Mononuclear cell (primary cell): ENCODE measurements around the gene SLC22A3. TPM values are rescaled to one million over a fixed set of nuclear protein-coding genes. Genes with fewer than 3 reads are reported as not detected.
"Not testable (repeated sequence)": the region's sequence is repeated elsewhere in the genome, so short reads cannot be mapped to it uniquely, and the experiment has no call there.

Experiments
- H3K27me3 ChIP-seq: 2 replicates; pipeline ENCODE4 v1.6.0; 2011; ENCODE audit warnings: low read length, control low read depth; ENCODE audit not compliant: insufficient read depth
- H3K4me1 ChIP-seq: 2 replicates; pipeline ENCODE4 v1.5.1; 2011; ENCODE audit warnings: mild to moderate bottlenecking, low read length, control low read depth; ENCODE audit not compliant: insufficient read depth
- H3K4me3 ChIP-seq: 2 replicates; pipeline ENCODE4 v1.5.1; 2011; ENCODE audit warnings: mild to moderate bottlenecking, low read length, moderate library complexity
- H3K9me3 ChIP-seq: 2 replicates; pipeline ENCODE4 v1.5.1; 2011; ENCODE audit warnings: low read depth, mild to moderate bottlenecking, control low read depth, low read length
- total RNA-seq: library from RNA; depleted of rRNA; stranded (reverse); fragments of >200 nt; gene quantifications from one replicate; pipeline ENCODE4 v1.2.3, GENCODE V29; 2012

SLC22A3 gene, protein sequence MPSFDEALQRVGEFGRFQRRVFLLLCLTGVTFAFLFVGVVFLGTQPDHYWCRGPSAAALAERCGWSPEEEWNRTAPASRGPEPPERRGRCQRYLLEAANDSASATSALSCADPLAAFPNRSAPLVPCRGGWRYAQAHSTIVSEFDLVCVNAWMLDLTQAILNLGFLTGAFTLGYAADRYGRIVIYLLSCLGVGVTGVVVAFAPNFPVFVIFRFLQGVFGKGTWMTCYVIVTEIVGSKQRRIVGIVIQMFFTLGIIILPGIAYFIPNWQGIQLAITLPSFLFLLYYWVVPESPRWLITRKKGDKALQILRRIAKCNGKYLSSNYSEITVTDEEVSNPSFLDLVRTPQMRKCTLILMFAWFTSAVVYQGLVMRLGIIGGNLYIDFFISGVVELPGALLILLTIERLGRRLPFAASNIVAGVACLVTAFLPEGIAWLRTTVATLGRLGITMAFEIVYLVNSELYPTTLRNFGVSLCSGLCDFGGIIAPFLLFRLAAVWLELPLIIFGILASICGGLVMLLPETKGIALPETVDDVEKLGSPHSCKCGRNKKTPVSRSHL
- total RNA-seq = not detected

DNA sequence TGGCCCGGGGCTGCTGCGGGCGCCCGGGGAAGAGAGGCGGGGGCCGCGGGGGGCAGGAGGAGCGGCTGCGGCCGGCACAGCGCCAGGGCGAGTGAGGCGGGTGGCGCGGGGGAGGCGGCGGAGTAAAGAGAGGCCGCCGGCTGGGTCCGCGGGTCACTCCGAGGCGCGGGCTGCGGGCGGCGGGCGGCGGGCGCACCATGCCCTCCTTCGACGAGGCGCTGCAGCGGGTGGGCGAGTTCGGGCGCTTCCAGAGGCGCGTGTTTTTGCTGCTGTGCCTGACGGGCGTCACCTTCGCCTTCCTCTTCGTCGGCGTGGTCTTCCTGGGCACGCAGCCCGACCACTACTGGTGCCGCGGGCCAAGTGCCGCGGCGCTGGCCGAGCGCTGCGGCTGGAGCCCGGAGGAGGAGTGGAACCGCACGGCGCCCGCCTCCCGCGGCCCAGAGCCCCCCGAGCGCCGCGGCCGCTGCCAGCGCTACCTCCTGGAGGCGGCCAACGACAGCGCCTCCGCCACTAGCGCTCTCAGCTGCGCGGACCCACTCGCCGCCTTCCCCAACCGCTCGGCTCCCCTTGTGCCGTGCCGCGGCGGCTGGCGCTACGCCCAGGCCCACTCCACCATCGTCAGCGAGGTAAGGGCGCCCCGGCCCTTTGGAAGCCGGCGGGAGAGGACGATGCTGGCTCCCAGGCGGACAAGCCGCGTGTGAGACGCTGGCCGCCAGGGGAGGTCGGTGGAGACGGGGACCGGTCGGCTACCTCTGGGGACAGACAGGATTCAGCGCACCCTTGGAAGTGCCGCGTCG lies at the start of gene SLC22A3:
TSS of gene SLC22A3 (plus strand) at position 156 of the 797 bp plus-strand sequence. CDS start at position 198, 42 bp downstream.
- no peaks in the 10 kb centered on the region for H3K9me3 ChIP-seq
- peaks cover 37% of the 10 kb centered on the region for H3K27me3 ChIP-seq
- no peaks in the 10 kb centered on the region for H3K4me1 ChIP-seq
- H3K4me3 ChIP-seq = no peak within 1 kb of the TSS

DNA sequence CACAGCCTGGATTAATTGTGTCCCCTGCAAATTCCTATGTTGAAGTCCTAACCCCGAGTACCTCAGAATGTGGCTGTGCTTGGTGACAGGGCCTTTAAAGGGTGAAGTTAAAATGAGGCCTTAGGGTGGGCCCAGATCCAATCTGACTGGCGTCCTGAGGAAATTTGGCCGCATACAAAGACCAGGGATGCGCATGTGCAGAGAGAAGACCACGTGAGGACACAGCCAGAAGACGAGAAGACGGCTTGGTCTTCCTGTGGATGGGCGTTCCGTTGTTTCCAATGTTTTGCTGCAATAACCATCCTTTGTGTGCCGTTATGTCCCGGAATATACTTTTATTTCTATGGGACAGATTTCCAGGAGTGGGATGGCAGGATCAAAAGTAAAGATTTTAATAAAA lies 48.6 kb upstream of the SLC22A3 start:
- no peaks in the 10 kb centered on the region for H3K4me1 ChIP-seq
- no peaks in the 10 kb centered on the region for H3K27me3 ChIP-seq
- no peaks in the 10 kb centered on the region for H3K9me3 ChIP-seq
- no peak overlapping the region for H3K4me3 ChIP-seq

DNA sequence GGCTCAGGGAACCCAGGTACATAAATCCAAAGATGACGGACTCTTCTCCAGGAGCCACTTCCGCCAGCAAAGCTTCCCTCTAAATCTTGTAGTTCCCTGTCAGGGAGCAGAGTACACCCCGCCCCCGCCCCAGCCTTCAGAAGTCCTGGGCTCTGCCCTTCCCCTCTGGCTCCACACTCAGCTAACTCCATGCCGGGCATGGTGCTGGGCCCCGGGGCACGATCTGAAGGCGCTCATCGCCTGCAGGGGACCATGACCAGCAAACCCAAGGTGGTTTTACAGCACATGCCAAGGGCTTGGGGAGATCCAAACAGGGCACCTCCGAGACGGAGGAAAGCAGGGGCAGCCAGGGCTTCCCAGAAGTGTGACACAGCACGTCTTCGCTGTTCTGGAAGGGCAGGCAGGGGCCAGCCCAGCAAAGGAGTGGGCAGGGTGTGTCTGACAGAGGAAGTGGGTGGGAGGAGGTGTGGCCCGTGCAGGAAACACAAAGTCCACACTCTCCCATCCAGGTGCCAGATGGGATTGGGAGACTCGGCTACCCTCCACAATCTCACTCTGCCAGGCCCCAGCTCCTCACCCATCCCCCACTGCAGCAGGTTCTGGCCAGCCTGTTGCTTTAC lies 48.0 kb upstream of the SLC22A3 start:
- no peaks in the 10 kb centered on the region for H3K27me3 ChIP-seq
- no peak overlapping the region for H3K4me3 ChIP-seq
- H3K9me3 ChIP-seq = no peaks in the 10 kb centered on the region
- H3K4me1 ChIP-seq = no peaks in the 10 kb centered on the region

DNA sequence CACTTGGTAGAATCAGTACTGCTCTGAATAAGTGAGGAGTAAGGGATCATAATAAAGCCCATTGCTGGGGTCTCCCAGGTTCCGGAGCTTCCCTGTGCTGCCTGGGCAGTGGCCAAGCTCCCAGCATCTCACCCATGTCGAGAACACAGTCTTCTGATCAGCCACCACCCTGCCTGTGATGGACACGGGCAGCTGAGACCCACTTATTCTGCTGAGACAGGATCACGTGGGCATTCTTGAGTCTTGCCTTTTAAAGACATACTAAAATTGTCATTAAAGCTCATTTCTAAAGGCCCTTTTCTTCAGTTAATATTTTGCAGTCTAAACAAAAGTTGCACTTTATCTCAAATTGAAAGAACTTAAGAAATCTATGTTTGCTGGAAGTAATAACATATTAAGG lies 46.8 kb upstream of the SLC22A3 start:
- no peak overlapping the region for H3K4me3 ChIP-seq
- no peaks in the 10 kb centered on the region for H3K4me1 ChIP-seq
- H3K27me3 ChIP-seq = no peaks in the 10 kb centered on the region
- H3K9me3 ChIP-seq = no peaks in the 10 kb centered on the region

DNA sequence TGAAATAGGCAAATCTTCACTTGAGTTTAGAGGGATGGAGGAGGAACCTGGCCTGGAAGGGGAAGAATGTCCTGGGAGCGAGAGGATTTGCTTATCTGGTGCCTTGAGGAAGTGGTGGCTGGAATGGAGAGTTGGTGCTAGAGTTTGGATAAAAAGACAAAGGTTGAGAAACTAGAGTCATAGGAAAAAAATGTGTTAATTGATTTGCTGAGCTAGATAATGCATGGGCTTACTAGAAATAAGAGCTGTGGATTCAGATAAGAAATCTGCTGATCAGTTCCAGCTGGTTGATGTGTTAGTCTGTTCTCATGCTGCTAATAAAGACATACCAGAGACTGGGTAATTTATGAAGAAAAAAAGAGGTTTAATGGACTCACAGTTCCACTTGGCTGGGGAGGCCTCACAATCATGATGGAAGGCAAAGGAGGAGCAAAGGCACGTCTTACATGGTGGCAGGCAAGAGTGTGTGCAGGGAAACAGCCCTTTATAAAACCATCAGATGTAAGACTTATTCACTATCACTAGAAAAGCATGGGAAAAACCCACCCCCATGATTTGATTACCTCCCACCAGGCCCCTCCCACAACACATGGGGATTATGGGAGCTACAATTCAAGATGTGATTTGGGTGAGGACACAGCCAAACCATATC lies 45.6 kb upstream of the SLC22A3 start:
- not testable (repeated sequence) for H3K4me1 ChIP-seq, H3K9me3 ChIP-seq, H3K4me3 ChIP-seq, H3K27me3 ChIP-seq

DNA sequence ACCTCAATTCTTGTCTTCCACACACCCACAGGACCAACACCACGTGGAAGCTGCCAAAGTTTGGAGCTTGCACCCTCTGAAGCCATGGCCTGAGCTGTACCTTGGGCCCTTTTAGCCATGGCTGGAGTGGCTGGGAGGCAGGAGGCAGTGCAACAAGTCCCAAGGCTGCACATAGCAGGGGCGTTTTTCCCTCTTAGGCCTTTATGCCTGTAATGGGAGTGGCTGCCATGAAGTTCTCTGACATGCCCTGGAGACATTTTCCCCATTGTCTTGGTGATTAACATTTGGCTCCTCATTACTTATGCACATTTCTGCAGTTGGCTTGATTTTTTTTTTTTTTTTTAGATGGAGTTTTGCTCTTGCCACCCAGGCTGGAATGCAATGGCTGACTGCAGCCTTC lies 44.4 kb upstream of the SLC22A3 start:
- no peaks in the 10 kb centered on the region for H3K27me3 ChIP-seq
- H3K9me3 ChIP-seq = no peaks in the 10 kb centered on the region
- no peaks in the 10 kb centered on the region for H3K4me1 ChIP-seq
- no peak overlapping the region for H3K4me3 ChIP-seq

DNA sequence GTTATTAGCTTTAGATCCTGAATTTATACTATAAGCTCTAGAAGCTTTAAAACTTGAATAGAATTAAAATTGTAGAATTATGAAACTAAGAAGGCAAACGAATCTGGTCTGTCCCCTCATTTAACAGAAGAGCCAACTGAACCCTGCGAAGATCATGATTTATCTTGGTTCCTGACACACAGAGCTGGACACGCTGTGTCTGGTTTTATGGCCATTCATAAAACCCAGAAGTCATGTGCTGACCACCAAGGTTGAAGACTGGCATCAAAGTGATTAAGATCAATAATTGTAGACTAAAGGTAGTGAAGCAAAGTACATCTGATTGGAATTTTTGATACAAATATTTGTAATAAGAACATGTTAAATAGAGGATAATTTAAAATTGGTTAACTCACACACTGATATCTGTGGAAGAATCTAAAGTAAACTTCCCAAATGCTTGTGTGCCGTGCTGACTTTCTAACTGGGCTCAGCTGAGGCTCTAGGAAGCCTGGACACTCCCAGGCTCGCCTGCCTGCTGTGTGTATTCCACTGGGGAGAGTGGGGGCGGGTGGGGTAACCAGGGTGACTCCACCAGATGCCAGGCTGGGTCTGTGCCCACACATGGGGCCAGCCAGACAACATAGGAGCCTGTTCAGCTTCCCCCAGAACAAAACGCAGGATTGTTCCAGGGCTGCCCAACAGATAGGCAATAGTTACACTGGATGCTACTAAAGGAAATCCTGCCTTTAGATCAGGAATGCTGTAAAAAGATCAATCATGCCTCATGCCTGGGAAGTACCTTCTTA lies 42.1 kb upstream of the SLC22A3 start:
- H3K4me1 ChIP-seq = no peaks in the 10 kb centered on the region
- no peak overlapping the region for H3K4me3 ChIP-seq
- peaks cover 11% of the 10 kb centered on the region for H3K9me3 ChIP-seq
- H3K27me3 ChIP-seq = no peaks in the 10 kb centered on the region

DNA sequence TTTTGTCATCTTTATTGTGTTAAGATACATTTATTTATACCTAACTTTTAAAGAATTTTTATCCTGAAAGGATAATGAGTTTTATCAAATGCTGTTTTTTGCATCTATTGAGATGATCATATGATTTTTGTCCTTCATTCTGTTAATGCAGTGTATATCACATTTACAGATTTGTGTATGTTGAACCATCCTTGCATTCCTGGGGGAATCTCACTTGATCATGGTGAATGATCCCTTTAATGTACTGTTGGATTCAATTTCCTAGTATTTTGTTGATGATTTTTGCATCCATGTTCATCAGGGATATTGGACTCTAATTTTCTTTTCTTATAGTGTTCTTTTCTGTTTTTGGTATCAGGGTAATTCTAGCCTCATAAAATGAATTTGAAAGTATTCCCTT lies 38.5 kb upstream of the SLC22A3 start:
- Histone ChIP-seq H3K9me3 (peaks cover 23% of the 10 kb centered on the region), H3K27me3 (no peaks in the 10 kb centered on the region), H3K4me3 (no peak overlapping the region), H3K4me1 (no peaks in the 10 kb centered on the region)

DNA sequence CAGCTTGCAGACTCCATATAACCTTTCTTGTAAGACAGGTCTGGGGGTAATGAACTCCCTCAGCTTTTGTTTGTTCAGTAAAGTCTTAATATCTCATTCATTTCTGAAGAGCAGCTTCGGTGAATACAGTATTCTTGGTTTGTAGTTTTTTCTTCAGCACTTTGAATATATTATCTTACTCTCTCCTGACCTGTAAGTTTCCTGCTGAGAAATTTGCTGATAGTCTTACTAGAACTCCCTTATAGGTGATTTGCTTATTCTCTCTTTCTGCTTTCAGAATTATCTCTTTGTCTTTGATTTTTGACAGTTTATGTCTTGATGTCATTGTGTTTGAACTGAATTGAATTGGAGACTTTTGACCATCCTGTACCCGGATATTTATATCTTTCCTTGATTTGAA lies 35.3 kb upstream of the SLC22A3 start:
- peaks cover 23% of the 10 kb centered on the region for H3K9me3 ChIP-seq
- H3K4me3 ChIP-seq = no peak overlapping the region
- no peaks in the 10 kb centered on the region for H3K27me3 ChIP-seq
- H3K4me1 ChIP-seq = no peaks in the 10 kb centered on the region

DNA sequence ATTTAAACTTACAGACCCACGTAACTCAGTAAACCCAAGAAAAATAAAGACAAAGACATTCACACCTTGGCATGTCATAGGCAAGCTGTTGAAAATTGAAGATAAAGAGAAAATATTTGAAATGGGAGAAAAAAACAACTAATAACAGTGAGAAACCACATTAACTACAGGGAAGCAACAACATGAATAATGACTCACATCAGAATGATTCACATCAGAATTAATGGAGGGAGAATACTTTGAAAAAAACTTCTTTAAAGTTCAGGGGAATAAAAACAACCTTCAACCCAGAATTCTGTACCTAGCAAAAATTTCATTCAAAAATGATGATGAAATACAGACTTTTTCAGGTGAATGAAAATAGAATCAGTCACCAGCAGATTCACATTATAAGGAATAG lies 32.9 kb upstream of the SLC22A3 start:
- Histone ChIP-seq H3K9me3 (peaks cover 12% of the 10 kb centered on the region), H3K27me3 (no peaks in the 10 kb centered on the region), H3K4me1 (no peaks in the 10 kb centered on the region), H3K4me3 (no peak overlapping the region)

DNA sequence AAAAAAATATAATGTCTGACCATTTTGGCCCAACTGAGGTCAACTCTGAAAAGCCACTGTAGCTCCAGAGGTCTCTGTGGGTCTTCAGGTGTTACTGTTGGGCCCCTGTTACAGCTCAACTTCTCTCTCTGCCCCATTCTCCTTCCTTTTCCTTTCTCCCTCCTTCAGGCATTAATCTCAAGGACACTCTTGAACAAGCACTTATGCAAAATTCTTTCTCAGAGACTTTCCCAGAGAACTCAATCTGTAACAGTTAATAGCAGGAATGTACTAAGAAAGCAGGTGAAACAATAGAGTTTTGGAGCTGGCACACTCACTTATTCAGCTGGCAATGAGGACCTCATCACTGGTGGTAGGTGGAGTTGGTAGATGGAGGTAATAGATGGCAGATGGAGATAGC lies 31.9 kb upstream of the SLC22A3 start:
- H3K9me3 ChIP-seq = peaks cover 12% of the 10 kb centered on the region
- no peaks in the 10 kb centered on the region for H3K4me1 ChIP-seq
- H3K27me3 ChIP-seq = no peaks in the 10 kb centered on the region
- no peak overlapping the region for H3K4me3 ChIP-seq

DNA sequence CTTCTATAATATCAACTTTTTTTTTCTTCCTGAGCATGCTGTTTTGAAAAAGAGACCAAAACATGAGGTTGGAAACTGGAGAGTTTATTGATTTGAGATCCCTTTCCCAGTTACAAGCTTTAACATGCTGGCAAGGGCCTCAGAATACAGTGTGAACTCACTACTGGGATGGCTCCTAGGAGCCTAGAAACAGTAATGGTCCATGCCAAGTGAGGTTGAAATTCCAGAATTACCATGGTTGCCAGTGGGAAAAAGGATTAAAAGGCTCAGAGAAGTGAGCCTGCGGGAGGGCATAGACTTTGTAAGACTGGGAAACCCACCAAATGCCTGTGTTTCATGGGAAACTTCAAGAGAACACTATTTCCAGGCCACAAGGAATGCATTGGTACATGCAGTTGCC lies 28.9 kb upstream of the SLC22A3 start:
- no peaks in the 10 kb centered on the region for H3K9me3 ChIP-seq
- H3K4me1 ChIP-seq = no peaks in the 10 kb centered on the region
- H3K27me3 ChIP-seq = no peaks in the 10 kb centered on the region
- no peak overlapping the region for H3K4me3 ChIP-seq

DNA sequence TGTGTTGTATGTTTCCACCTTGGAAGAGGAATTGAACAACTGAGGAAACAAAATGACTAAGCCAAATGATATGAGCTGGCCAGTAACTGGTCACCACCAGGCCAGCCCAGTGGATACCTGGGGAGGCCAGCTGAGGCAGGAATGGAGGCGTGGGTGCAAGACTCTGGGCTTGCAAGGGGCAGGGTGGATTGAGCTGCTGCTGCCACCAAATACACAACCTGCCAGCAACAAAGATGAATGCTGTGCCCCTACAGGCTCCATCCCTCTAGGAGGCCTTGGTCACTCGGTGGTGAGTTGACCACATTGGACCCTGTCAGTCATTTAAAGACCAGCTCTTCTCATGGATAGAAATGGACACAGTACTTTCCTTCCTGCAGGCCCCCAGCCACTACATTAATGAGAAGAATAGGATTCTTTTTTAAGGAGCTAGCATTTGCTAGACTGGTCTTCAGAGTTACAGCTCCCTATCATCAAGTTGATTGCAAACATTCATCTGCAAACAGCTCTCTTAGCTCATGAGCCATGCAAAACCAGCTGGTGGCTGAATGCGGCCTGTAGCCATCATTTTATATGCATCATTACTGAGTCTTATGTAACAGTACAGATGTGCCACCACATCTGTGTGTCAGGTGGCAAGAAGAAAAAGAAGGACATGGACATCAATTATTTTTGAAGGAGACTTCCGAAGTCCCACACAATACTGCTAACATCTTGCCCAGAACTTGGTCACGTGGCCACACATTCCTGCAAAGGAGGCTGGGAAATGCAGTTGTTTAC lies 26.3 kb upstream of the SLC22A3 start:
- Histone ChIP-seq H3K27me3 (no peaks in the 10 kb centered on the region), H3K9me3 (no peaks in the 10 kb centered on the region), H3K4me3 (no peak overlapping the region), H3K4me1 (no peaks in the 10 kb centered on the region)
